Measurements from ENCODE around the gene TCEAL5.
"Not testable (repeated sequence)": the region's sequence is repeated elsewhere in the genome, so short reads cannot be mapped to it uniquely, and the experiment has no call there.

DNA sequence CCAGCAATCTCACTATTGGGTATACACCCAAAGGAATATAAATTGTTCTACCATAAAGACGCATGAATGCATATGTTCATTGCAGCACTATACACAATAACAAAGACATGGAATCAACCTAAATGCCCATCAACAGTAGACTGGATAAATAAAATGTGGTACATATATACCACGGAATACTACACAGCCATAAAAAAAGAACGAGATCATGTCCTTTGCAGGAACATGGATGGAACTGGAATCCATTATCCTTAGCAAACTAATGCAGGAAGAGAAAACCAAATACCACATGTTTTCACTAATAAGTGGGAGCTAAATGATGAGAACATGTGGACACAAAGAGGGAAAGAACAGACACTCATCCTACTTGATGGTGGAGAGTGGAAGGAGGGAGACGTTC is 50.6 kb downstream of the TCEAL5 start:
- TF ChIP-seq, protein P1, sequence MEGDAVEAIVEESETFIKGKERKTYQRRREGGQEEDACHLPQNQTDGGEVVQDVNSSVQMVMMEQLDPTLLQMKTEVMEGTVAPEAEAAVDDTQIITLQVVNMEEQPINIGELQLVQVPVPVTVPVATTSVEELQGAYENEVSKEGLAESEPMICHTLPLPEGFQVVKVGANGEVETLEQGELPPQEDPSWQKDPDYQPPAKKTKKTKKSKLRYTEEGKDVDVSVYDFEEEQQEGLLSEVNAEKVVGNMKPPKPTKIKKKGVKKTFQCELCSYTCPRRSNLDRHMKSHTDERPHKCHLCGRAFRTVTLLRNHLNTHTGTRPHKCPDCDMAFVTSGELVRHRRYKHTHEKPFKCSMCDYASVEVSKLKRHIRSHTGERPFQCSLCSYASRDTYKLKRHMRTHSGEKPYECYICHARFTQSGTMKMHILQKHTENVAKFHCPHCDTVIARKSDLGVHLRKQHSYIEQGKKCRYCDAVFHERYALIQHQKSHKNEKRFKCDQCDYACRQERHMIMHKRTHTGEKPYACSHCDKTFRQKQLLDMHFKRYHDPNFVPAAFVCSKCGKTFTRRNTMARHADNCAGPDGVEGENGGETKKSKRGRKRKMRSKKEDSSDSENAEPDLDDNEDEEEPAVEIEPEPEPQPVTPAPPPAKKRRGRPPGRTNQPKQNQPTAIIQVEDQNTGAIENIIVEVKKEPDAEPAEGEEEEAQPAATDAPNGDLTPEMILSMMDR (IDR thresholded peaks at IDR 0.05), result not testable (repeated sequence)
- not testable (repeated sequence) for TF ChIP-seq POLR2A (IDR thresholded peaks at IDR 0.05)
